Neuron (in vitro differentiated cells): Measurements from ENCODE around the gene ADAMTS17.

Experiments used
- H2AFZ ChIP-seq: one replicate; pipeline ENCODE4 v1.6.1; 2013; ENCODE audit warnings: low read depth, mild to moderate bottlenecking, inconsistent platforms, low read length, moderate library complexity
- H3K27me3 ChIP-seq: one replicate; pipeline ENCODE4 v1.6.1; 2013; ENCODE audit warnings: low read length; ENCODE audit not compliant: insufficient read depth
- H3K36me3 ChIP-seq: one replicate; pipeline ENCODE4 v1.6.1; 2013; ENCODE audit warnings: low read length; ENCODE audit not compliant: insufficient read depth
- H3K4me1 ChIP-seq: one replicate; pipeline ENCODE4 v1.6.1; 2013; ENCODE audit warnings: low read length; ENCODE audit not compliant: insufficient read depth
- H3K4me3 ChIP-seq: 2 replicates; pipeline ENCODE4 v1.5.1; 2013; ENCODE audit warnings: mild to moderate bottlenecking, low read length, moderate library complexity
- H3K9me3 ChIP-seq: one replicate; pipeline ENCODE4 v1.6.1; 2013; ENCODE audit warnings: low read length

The ADAMTS17 gene

GRCh38 chr15:100335335-100335999 is 6.3 kb downstream of the ADAMTS17 start:
- no peaks in the 10 kb centered on the region for H3K36me3 ChIP-seq
- no peaks in the 10 kb centered on the region for H3K4me1 ChIP-seq
- H3K9me3 ChIP-seq = no peaks in the 10 kb centered on the region
- H2AFZ ChIP-seq = no peak overlapping the region
- H3K27me3 ChIP-seq = peaks cover 29% of the 10 kb centered on the region
- H3K4me3 ChIP-seq = no peak overlapping the region

GRCh38 chr15:100334905-100335304 is 6.9 kb downstream of the ADAMTS17 start:
- H3K27me3 ChIP-seq = peaks cover 24% of the 10 kb centered on the region
- no peaks in the 10 kb centered on the region for H3K4me1 ChIP-seq
- H3K36me3 ChIP-seq = no peaks in the 10 kb centered on the region
- no peaks in the 10 kb centered on the region for H3K9me3 ChIP-seq
- H3K4me3 ChIP-seq = no peak overlapping the region
- H2AFZ ChIP-seq = no peak overlapping the region

GRCh38 chr15:100334456-100334855 is 7.3 kb downstream of the ADAMTS17 start:
- no peak overlapping the region for H2AFZ ChIP-seq
- H3K4me3 ChIP-seq = no peak overlapping the region
- H3K27me3 ChIP-seq = peaks cover 20% of the 10 kb centered on the region
- H3K4me1 ChIP-seq = no peaks in the 10 kb centered on the region
- no peaks in the 10 kb centered on the region for H3K36me3 ChIP-seq
- H3K9me3 ChIP-seq = no peaks in the 10 kb centered on the region

GRCh38 chr15:100334015-100334414 is 7.8 kb downstream of the ADAMTS17 start:
- H3K9me3 ChIP-seq = no peaks in the 10 kb centered on the region
- H3K36me3 ChIP-seq = no peaks in the 10 kb centered on the region
- peaks cover 17% of the 10 kb centered on the region for H3K27me3 ChIP-seq
- no peak overlapping the region for H2AFZ ChIP-seq
- H3K4me1 ChIP-seq = no peaks in the 10 kb centered on the region
- H3K4me3 ChIP-seq = no peak overlapping the region

GRCh38 chr15:100333236-100333635 is 8.5 kb downstream of the ADAMTS17 start:
- Histone ChIP-seq H3K4me1 (no peaks in the 10 kb centered on the region), H2AFZ (no peak overlapping the region), H3K4me3 (no peak overlapping the region), H3K27me3 (peaks cover 11% of the 10 kb centered on the region), H3K9me3 (no peaks in the 10 kb centered on the region), H3K36me3 (no peaks in the 10 kb centered on the region)

GRCh38 chr15:100332721-100333120 is 9.1 kb downstream of the ADAMTS17 start:
- H2AFZ ChIP-seq = no peak overlapping the region
- no peaks in the 10 kb centered on the region for H3K4me1 ChIP-seq
- no peaks in the 10 kb centered on the region for H3K36me3 ChIP-seq
- no peak overlapping the region for H3K4me3 ChIP-seq
- peaks cover 7% of the 10 kb centered on the region for H3K27me3 ChIP-seq
- no peaks in the 10 kb centered on the region for H3K9me3 ChIP-seq

GRCh38 chr15:100332231-100332630 is 9.5 kb downstream of the ADAMTS17 start:
- no peak overlapping the region for H2AFZ ChIP-seq
- peaks cover 2% of the 10 kb centered on the region for H3K27me3 ChIP-seq
- H3K36me3 ChIP-seq = no peaks in the 10 kb centered on the region
- no peak overlapping the region for H3K4me3 ChIP-seq
- no peaks in the 10 kb centered on the region for H3K9me3 ChIP-seq
- H3K4me1 ChIP-seq = no peaks in the 10 kb centered on the region

GRCh38 chr15:100330629-100331215 is 11.1 kb downstream of the ADAMTS17 start:
- H3K4me3 ChIP-seq = no peak overlapping the region
- H3K36me3 ChIP-seq = no peaks in the 10 kb centered on the region
- no peaks in the 10 kb centered on the region for H3K27me3 ChIP-seq
- no peak overlapping the region for H2AFZ ChIP-seq
- H3K4me1 ChIP-seq = no peaks in the 10 kb centered on the region
- H3K9me3 ChIP-seq = no peaks in the 10 kb centered on the region

- Histone ChIP-seq H3K27me3 (no peaks in the 10 kb centered on the region), H3K4me1 (no peaks in the 10 kb centered on the region), H3K36me3 (no peaks in the 10 kb centered on the region), H3K4me3 (no peak overlapping the region), H3K9me3 (no peaks in the 10 kb centered on the region), H2AFZ (no peak overlapping the region)
Observed at GRCh38 chr15:100330221-100330620, 11.6 kb downstream of the ADAMTS17 start.

- no peaks in the 10 kb centered on the region for H3K4me1 ChIP-seq
Observed at GRCh38 chr15:100328796-100329195, 13.0 kb downstream of the ADAMTS17 start.

GRCh38 chr15:100318880-100319279 is 22.9 kb downstream of the ADAMTS17 start:
- H3K27me3 ChIP-seq = no peaks in the 10 kb centered on the region
- no peak overlapping the region for H3K4me3 ChIP-seq
- H3K9me3 ChIP-seq = no peaks in the 10 kb centered on the region

More at GRCh38 chr15:100328796-100329195, 13.0 kb downstream of the ADAMTS17 start:
- Histone ChIP-seq H3K36me3 (no peaks in the 10 kb centered on the region), H3K4me3 (no peak overlapping the region), H3K9me3 (no peaks in the 10 kb centered on the region), H2AFZ (no peak overlapping the region), H3K27me3 (no peaks in the 10 kb centered on the region)

GRCh38 chr15:100314809-100315400 is 26.9 kb downstream of the ADAMTS17 start:
- Histone ChIP-seq H3K36me3 (no peaks in the 10 kb centered on the region), H3K27me3 (peaks cover 3% of the 10 kb centered on the region), H3K9me3 (no peaks in the 10 kb centered on the region), H3K4me1 (no peaks in the 10 kb centered on the region), H2AFZ (no peak overlapping the region), H3K4me3 (no peak overlapping the region)

More at GRCh38 chr15:100318880-100319279, 22.9 kb downstream of the ADAMTS17 start:
- no peak overlapping the region for H2AFZ ChIP-seq
- no peaks in the 10 kb centered on the region for H3K36me3 ChIP-seq
- no peaks in the 10 kb centered on the region for H3K4me1 ChIP-seq

GRCh38 chr15:100311833-100312476 is 29.8 kb downstream of the ADAMTS17 start:
- no peak overlapping the region for H2AFZ ChIP-seq
- H3K27me3 ChIP-seq = peaks cover 3% of the 10 kb centered on the region
- no peaks in the 10 kb centered on the region for H3K4me1 ChIP-seq
- H3K9me3 ChIP-seq = no peaks in the 10 kb centered on the region
- no peak overlapping the region for H3K4me3 ChIP-seq
- no peaks in the 10 kb centered on the region for H3K36me3 ChIP-seq
